GM18873 (cell line): Measurements from ENCODE around the gene GPR137B.

Experiments
- ATAC-seq: cut with Tn5 transposase; IDR thresholded peaks from one replicate; pipeline ENCODE4 v1.9.1; 2021; ENCODE audit warnings: mild to moderate bottlenecking, moderate library complexity, moderate number of reproducible peaks; ENCODE audit not compliant: unreplicated experiment, low FRiP score

The GPR137B gene

DNA sequence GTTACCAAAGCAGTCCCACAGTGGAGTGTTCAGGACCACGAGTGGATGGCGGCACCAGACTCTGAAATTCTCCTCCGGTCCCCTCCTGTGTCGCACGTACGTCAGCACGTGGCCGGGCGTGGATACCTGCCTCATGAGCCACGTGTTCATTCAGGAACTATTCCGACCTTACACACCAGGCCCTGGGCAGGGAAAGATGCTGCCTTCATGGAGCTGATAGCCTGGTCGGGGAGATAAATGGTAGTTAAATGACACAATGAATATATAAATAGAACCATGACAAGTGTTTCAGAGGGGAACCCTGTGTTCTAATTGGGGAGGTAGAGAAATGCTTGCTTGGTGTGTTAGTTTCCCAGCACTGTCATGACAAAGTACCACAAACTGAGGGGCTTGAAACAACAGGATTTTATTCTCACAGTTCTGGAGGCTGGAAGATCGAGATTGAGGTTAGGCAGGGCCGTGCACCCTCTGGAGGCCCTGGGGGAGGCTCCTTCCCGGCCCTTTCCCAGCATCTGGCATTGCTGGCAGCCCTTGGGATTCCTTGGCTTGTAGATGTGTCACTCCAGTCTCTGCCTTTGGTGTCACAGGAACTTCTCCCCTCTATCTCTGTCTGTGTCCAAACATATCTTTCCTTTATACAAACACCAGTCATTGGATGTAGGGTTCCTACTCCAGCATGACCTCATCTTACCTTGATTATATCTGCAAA lies 28.9 kb upstream of the GPR137B start:
- ATAC-seq = no peak

DNA sequence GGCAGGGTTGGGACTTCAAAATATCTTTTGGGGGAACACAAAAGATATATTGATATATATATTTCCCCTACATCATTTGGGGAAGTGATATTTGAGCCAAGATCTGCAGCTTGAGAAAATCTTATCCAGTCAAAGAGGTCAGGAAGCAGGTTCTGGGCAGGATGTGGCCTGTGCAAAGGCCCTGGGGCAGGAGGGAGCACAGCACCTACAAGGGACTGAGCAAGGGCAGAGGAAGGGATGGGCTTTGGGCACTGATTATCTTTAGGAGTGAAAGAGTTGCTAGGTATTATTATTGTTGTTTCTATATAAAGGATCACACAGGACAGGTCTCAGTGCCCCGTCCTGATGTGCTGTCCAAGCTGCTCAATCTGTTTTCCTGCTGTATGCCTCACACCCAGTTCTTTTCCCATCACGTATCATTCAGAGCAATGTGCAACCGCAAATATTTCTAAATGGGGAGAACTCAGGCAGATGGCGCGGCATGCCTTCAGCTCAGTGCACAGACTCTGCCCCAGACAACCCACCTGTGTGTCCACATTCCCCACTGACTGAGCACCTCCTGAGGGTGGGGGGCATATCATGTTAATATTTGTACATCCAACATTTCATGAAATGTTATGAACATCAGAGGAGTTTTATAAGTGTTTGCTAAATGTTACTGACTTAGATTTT lies 28.1 kb upstream of the GPR137B start:
- no peak for ATAC-seq

DNA sequence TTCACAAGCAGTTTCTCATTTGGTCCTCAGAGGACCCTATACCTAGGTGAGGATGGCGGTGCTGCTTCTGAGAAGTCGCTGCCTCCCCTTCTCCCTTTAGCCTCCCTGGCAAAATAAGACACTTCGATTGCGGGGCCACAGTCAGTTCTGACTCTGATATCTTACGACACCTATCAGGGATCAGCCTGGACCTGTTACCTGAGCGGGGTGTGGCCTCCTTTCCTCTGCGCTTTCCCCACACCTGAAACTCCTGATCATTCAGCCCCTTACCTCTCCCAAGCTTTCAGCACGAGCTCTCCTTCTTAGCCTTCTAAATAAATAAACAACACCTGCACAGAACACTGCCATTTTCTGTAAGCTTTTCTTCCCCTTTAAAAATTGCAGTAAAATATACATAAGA lies 24.6 kb upstream of the GPR137B start:
- ATAC-seq = no peak

DNA sequence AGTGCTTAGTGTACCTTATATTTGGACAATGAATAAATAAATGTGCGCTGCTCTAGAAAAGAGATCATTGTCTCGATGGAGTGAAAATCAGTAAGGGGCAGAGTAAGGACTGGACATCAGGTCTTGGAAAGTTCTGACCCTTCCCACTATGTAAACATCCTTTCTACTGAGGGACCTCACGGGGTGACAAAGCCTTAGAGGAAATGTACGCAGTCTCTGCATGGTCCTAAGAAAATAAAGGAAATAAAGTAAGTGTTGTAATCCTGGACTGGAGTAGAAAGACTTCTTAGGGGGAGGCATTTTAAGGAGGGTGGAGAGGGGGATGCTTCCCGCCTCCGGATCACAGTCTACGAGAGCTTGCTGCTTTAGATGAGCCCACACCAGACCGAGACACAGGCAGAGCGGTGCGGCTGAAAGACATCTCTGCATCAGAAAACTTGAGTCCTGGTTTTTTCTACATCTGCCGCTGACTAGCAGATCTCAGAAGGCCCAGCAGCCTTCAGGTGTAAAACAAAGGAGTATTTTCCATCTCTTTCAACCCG lies 22.3 kb upstream of the GPR137B start:
- no peak for ATAC-seq

DNA sequence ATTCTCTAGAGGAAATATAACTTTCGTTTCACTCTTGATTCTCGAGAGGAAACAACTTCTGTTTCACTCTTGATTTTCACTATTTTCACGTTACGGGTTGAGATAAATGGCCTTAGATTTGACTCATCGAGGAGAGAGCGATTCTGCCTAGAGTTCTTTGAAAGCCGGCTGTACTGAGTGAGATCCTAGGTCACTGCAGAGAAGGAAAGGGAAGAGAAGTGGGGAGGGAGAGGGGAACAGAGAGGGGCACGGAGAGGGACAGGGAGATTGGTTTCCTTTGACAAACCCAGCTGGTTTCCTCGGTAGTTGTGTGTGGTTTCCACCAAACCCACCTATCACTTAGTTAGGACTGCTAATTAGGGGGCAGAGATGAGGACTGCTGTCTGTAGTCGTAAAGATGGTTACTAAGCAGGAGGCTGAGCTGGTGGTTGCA lies 21.6 kb upstream of the GPR137B start:
- ATAC-seq = no peak

DNA sequence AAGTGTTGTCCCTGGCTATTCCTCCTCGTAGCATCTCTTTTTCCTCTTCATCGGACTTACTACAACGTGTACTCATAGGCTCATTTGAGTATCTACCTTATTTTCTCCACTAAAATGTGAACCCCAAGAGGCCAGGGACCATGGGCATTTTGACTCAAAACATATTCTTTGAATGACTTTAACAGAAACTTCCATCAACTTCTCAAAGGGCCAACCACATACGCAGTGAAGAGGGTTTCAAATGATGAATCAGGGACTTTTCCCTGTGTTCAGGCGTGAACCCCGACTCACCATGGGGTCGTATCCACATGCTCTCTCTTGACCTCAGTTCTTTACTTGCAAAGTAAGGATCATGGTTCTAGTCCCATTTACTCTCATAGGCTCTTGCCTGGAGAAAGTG lies 20.2 kb upstream of the GPR137B start:
- peak; percentile 62 for ATAC-seq

DNA sequence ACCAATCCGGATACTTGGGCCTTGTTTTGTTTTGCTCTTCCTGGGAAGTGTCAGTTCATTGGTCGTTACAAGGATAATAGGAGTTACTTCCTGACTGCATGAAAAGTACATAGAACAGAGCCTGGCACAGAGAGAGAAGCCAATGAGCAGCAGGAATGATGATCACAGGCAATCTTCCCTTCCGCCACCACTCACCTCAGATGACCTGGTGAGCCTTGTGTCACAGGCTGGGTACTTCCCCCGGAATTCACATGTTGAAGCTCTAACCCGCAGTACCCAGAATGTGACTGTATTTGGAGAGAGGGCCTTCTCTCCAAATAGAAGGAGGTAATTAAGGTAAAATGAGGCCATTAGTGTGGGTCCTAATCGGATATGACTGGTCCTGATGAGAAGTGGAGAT lies 18.8 kb upstream of the GPR137B start:
- ATAC-seq = no peak

DNA sequence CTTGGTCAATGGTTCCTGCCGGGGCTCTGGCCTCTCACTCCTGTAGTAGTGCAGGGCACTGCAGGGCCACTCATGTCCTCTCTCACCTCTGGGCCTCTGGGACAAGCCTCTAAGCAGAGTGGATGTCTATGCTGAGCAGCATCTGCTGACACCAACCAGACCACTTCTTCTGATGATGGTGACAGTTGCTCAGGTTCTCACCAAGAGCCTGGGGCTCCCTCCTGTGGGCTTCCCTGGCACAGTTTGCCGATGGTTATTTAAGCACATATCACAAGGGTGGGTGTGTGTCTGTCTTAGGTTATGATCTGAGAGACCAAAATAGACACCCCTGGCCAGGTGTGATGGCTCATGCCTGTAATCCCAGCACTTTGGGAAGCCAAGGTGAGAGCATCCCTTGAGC lies 17.4 kb upstream of the GPR137B start:
- ATAC-seq = no peak

DNA sequence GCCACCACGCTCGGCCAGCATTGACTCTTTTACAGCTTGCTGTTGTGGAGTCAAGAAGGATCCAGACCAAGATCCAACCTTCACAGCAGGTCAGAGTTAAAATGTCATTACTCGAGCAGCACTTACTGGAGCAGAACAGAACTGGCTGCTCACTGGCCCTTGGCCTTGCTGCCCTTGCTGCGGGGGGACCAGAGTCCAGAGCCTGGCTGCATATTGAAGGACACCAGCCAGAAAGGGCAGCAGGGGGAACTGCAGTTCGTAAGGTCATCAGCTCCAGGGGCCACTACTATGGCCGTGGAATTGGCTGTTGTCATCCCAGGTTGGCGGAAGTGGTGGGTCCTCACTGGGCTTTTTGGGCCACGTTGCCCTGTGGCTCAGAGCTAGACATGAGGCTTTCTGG lies 15.3 kb upstream of the GPR137B start:
- ATAC-seq = no peak

DNA sequence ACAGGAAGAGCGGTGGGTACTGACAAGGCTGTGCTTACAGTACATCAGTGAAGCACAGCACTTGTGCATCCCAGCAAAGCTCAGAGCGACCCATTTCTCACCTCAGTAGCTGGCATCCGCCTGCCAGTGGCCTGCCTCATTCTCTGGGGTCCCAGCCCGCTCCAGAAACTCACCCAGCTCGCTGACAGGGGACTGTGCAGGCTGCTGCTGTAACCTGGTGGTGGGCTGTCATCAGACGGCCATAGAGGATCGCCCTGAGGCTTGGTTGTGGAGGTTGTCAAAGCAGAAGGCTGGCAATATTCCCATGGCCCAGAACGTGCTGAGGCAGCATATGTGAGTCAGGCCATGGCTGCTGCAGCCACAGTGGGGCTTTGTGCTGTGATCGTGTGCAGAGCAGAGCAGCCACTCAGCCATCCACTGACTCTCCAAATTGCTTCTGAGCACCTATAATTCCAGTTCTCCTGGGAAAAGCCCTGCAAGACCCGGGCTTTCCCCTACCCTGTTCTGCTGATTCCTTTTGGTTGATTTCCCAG lies 13.6 kb upstream of the GPR137B start:
- ATAC-seq = no peak

DNA sequence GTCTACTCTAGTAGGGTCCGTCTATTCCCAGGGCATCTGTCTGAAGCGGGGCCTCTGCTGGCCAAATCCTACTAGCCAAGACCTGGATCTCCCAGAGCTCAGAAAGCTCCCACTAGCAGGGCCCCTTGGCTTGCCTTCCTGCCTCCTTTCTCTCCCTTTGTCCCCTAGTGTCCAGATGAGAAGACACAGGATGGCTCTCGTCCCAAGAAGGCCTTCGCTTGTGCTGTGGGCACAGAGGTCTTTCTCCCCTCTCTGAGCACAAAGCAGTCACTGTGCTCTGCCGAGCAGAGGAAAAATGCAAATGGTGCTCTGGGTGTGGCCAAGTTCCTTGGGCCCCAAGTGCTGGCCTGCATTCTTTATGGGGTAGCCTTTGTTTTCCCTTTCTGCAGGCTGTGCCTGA lies 13.0 kb upstream of the GPR137B start:
- no peak for ATAC-seq

DNA sequence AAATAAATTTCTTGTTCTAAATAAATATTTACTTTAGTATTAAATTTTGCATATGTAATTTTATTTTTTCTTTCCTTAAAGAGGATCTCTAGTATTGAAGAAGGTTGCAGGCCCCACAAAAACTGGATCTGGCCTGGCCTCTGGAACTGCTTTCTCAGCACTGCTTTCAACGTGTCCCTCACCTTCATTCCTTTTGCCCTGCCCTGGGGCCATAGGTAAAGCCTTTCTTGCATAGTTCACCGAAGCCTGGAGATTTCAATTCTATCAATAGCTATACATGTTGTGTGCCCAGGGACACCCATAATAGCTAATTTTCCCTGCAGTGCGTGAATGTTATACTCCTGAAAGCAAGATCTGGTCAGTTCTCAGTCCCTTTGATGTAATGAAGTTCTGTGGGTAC lies 12.0 kb upstream of the GPR137B start:
- no peak for ATAC-seq

DNA sequence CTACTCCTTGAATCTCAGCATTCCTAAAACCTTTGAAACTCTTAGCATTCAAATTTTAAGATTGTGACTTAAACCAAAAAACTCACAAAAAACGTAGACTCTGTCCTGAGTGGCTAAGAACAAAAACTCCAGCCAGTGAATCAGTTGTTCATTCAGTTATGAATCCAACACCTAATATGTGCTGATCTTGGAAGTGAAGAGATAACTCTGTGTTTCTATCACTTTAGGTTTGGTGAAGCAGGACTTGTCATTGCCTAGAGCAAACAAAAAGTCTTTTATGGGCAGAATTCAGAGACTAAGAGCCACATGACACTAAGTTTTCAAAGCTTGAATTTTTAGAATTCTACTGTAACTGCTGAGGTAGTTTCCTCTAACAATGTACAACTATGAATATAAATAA lies 10.4 kb upstream of the GPR137B start:
- ATAC-seq = no peak

DNA sequence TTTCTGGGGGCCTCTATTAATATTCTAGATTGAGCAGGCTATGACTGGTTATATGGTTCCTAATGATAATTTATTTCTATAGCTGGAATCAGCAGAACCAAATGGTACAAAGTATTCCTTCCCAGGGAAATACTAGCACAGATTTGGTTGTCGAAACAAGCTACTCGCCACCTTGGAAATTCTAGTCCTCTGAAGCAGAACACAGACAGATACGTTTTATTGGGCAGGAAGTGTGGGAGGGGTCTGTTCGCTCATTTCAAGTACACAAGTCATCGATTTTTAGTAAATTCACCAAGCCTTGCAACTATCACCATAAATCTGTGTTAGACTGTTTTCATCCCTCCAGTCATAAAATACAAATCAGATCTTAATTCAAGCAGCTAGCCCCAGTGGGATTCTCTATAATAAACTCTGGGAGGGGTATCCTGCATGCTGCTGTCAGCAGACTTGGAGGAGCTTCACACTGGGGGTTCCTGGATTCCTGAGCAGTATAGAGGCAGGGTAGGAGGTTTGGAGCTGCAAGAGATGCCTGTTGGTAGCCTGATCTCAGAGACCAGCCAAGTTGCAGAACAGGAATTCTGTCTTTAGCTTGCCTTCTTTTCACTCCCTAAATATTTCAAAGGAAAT lies 9.8 kb upstream of the GPR137B start:
- ATAC-seq = no peak

DNA sequence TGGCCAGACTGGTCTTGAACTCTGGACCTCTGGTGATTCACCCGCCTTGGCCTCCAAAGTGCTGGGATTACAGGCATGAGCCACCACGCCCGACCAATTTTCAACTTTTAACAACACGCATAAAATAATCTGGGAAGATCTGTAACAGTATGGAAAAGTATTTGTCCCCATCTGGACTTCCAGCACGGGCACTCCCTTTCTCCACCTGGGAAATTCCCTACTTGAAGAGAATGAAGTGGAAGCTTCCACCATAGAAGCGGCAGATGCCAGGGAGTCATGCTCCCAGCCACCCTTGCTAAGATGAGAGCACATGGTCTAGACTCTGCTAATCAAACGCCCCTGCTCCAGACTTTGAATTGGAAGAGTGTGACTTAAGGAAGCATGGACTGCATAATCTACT lies 9.0 kb upstream of the GPR137B start:
- ATAC-seq = no peak

DNA sequence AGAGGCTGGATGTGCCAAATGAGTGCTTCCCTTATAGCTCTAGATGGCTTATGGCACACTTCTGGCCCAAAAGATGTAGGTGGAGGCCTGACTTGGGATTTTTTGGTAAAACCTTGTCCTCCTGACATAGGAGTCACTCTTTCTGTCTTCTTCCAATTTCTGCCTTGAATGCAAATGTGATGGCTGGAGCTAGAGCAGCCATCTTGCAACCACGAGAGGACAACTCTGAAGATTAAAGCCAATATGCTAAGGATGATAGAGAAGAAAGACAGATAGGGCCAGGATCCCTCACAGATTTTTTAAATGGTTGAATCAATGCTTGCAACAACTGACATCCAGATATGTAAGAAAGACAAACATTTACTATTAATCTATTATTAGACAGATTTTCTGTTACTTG lies 8.5 kb upstream of the GPR137B start:
- no peak for ATAC-seq

DNA sequence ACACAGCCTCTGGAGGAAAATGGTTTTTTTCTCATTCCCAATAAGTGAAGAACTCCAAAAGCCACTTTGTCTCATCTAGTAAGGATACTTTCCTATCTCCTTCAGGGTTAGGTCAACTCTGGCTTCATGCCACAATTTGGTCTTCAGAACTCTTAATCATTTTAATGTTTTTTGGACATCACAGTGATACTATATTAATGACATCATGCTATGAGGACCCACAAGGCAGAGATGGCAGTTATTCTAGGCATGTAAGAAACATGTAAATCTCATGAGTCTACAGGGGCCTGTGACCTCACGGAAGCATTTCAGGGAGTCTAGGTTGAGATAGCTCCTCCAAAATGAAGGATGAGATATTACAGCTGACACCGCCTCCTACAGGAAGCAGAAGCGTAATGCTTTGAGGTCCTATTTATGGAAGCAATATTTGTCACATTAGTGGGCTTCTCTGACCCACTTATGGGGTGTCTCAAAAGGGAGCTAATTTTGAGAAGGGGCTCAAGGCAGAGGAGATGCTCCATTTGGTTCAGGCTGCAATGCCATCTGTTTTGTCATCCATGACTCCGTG lies 5.0 kb upstream of the GPR137B start:
- ATAC-seq = no peak

DNA sequence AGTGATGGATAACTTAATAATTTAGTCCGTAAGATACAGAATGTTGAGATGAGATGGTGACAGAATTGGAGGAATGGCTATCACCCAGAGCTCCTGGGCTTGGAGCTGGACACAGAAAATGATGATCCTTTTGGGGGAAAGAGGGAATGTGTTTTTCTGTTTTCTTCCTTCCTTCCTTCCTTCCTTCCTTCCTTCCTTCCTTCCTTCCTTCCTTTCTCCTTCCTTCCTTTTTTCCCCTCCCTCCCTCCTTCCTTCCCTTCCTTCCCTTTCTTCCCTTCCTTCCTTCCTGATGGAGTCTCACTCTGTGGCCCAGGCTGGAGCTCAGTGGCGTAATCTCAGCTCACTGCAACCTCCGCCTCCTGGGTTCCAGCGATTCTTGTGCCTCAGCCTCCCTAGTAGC lies 2.8 kb upstream of the GPR137B start:
- ATAC-seq = no peak

DNA sequence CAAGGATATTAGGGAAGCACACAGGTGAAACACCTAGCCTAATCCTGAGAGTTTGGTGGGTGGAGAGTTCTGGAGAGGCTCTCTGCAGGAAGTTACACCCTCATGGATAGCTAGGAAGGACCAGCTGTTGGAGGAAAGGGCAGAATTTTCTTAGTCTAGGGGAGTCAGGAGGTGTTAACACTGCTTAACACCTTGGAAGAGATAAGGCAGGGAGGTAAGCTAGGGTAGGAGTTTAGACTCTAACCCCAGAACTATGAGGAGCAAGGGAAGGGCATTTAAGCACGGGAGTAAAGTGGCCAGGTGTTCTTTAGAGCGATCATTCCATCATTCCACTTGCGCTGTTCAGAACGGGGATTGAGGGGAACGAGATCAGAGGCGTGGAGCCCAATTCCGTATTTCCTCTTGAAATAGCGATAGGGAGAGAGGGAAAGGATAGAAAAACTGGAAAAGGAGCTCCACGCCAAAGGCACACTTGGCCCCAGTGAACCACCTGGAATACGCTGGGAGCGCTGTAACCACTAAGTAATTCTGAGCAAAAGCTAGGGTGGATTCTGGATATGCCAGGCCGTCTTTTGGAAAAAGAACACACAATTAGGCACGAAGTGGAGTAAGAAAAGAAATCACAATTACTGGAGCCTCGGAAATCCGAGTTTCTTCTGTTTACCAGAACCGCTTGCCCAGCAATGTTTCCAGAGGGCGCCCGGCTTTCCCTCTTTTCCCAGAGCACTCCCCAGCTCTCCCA lies 1.5 kb upstream of the GPR137B start:
- no peak for ATAC-seq

DNA sequence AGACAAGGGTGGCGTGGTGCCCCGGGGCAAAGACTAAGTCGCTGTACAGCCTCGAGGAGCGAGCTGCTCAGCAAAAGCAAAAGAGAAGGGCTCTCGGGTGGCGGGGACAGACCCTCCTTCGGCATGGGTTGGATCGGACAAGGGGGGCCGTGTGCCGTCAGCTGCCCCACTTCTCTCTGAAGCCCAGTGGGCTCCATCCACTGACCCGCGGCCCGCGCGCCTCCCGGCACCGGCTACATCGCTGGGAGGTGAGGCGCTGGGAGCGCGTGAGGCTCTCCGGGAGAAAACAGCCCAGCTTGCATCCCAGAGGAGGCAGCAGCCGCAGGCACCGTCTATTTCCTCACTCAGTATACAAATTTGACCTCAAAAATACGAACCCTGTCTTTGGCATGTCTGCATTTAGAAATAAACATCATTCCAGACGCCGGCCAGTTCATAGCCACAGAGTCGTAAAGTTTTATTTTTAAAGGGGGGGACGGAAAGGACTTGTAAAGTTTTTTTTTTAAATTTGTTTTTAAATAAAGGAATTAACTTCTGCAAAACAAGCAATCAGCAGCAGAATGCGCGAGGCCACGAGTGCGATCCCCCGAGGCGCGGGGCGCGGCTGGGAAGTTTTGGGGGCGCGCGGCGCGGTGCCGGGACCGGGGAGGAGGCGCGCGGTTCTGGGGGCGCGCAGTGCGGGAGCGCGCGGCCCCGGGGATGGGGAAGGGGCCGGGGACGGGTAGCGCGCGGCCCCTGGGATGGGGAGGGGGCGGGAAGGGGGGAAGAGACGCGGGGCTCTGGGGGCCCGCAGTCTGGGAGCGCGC lies 689 bp upstream of the GPR137B start:
- ATAC-seq = no peak
